ENCODE results near the gene BLOC1S1.

The BLOC1S1 gene

GRCh38 chr12:55688716-55689655 is 26.9 kb upstream of the BLOC1S1 start:
- no peak overlapping the region for H3K27ac ChIP-seq
- no peak overlapping the region for H3K4me3 ChIP-seq (ENCODE audit: low read depth in 1 of 2, low read length in 1 of 2)
- H3K4me1 ChIP-seq (ENCODE audit: control insufficient read depth in 1 of 2, insufficient read depth in 1 of 2, low read depth in 1 of 2, low read length in 1 of 2), result no peaks in the 10 kb centered on the region
- H3K36me3 ChIP-seq, result no peaks in the 10 kb centered on the region
- H3K27me3 ChIP-seq, result no peaks in the 10 kb centered on the region
- no peaks in the 10 kb centered on the region for H3K9me3 ChIP-seq
- no peak for TF ChIP-seq CTCF (IDR thresholded peaks at IDR 0.05)

GRCh38 chr12:55692631-55693322 is 23.1 kb upstream of the BLOC1S1 start:
- Histone ChIP-seq H3K36me3 (no peaks in the 10 kb centered on the region), H3K9me3 (no peaks in the 10 kb centered on the region), H3K27ac (no peak overlapping the region), H3K4me1 (ENCODE audit: control insufficient read depth in 1 of 2, insufficient read depth in 1 of 2, low read depth in 1 of 2, low read length in 1 of 2) (no peaks in the 10 kb centered on the region), H3K27me3 (no peaks in the 10 kb centered on the region), H3K4me3 (ENCODE audit: low read depth in 1 of 2, low read length in 1 of 2) (no peak overlapping the region)
- no peak for TF ChIP-seq CTCF (IDR thresholded peaks at IDR 0.05)

GRCh38 chr12:55693323-55694187 is 22.3 kb upstream of the BLOC1S1 start:
- TF ChIP-seq CTCF (IDR thresholded peaks at IDR 0.05), result no peak
- Histone ChIP-seq H3K9me3 (no peaks in the 10 kb centered on the region), H3K27ac (no peak overlapping the region), H3K4me3 (ENCODE audit: low read depth in 1 of 2, low read length in 1 of 2) (no peak overlapping the region), H3K4me1 (ENCODE audit: control insufficient read depth in 1 of 2, insufficient read depth in 1 of 2, low read depth in 1 of 2, low read length in 1 of 2) (no peaks in the 10 kb centered on the region), H3K36me3 (no peaks in the 10 kb centered on the region), H3K27me3 (no peaks in the 10 kb centered on the region)

GRCh38 chr12:55694188-55694515 is 21.7 kb upstream of the BLOC1S1 start:
- Histone ChIP-seq H3K9me3 (no peaks in the 10 kb centered on the region), H3K27me3 (no peaks in the 10 kb centered on the region)
- TF ChIP-seq CTCF (IDR thresholded peaks at IDR 0.05), result no peak

DNA sequence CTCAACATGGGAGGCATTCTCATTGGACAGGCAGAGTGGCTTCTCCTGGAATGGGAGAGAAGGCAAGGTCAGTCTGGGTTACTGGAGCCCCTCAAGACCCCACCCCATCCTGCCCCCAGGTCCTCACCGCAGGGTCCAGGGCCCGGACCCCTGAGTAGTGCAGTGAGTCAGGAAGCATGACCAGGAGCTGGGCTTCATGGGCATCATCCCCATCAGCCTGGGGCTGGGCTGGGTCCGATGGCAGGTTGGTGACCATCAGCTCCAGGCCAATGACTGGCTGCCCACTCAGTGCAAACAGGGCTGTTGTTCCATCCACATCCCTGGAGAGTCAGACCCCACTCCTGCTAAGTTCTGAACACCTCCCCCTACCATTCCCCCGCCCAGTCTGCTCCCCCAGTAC is 21.2 kb upstream of the BLOC1S1 start:
- Histone ChIP-seq H3K4me3 (ENCODE audit: low read depth in 1 of 2, low read length in 1 of 2) (no peak overlapping the region), H3K36me3 (no peaks in the 10 kb centered on the region), H3K27me3 (no peaks in the 10 kb centered on the region), H3K9me3 (no peaks in the 10 kb centered on the region), H3K27ac (no peak overlapping the region), H3K4me1 (ENCODE audit: control insufficient read depth in 1 of 2, insufficient read depth in 1 of 2, low read depth in 1 of 2, low read length in 1 of 2) (no peaks in the 10 kb centered on the region)
- TF ChIP-seq CTCF (IDR thresholded peaks at IDR 0.05), result no peak

More at GRCh38 chr12:55694188-55694515, 21.7 kb upstream of the BLOC1S1 start:
- H3K4me1 ChIP-seq (ENCODE audit: control insufficient read depth in 1 of 2, insufficient read depth in 1 of 2, low read depth in 1 of 2, low read length in 1 of 2), result no peaks in the 10 kb centered on the region
- no peak overlapping the region for H3K27ac ChIP-seq
- H3K4me3 ChIP-seq (ENCODE audit: low read depth in 1 of 2, low read length in 1 of 2), result no peak overlapping the region
- no peaks in the 10 kb centered on the region for H3K36me3 ChIP-seq
